Activated gamma-delta T cell treated with Interleukin-2 at 50 U/mL for 16 hours (primary cell): ENCODE results near the gene MYH14.
"Not testable (repeated sequence)": the region's sequence is repeated elsewhere in the genome, so short reads cannot be mapped to it uniquely, and the experiment has no call there.

ENCODE experiments used
- DNase-seq: peaks from one replicate; pipeline ENCODE4 v3.0.0-alpha.2; 2020

MYH14 gene

GRCh38 chr19:50230379-50231351, 27.2 kb downstream of the MYH14 start:
- no peak for DNase-seq

- not testable (repeated sequence) for DNase-seq
Observed at GRCh38 chr19:50231417-50231816, 28.0 kb downstream of the MYH14 start.

- no peak for DNase-seq
Observed at GRCh38 chr19:50231821-50232220, 28.4 kb downstream of the MYH14 start.

- no peak for DNase-seq
Observed at GRCh38 chr19:50232600-50232999, 29.2 kb downstream of the MYH14 start.

- no peak for DNase-seq
Observed at GRCh38 chr19:50233308-50233910, 30.0 kb downstream of the MYH14 start.

GRCh38 chr19:50237493-50237892, 34.1 kb downstream of the MYH14 start:
- not testable (repeated sequence) for DNase-seq

- DNase-seq, result no peak
Observed at GRCh38 chr19:50238043-50238442, 34.6 kb downstream of the MYH14 start.

- no peak for DNase-seq
Observed at GRCh38 chr19:50239921-50240590, 36.6 kb downstream of the MYH14 start.

- DNase-seq, result no peak
Observed at GRCh38 chr19:50242581-50242980, 39.2 kb downstream of the MYH14 start.

GRCh38 chr19:50244695-50245094, 41.3 kb downstream of the MYH14 start:
- DNase-seq, result no peak

- no peak for DNase-seq
Observed at GRCh38 chr19:50248413-50248812, 45.0 kb downstream of the MYH14 start.

- DNase-seq, result no peak
Observed at GRCh38 chr19:50248826-50249225, 45.4 kb downstream of the MYH14 start.

- no peak for DNase-seq
Observed at GRCh38 chr19:50249636-50250035, 46.2 kb downstream of the MYH14 start.

- no peak for DNase-seq
Observed at GRCh38 chr19:50250450-50251136, 47.2 kb downstream of the MYH14 start.

- DNase-seq, result peak; percentile 8
Observed at GRCh38 chr19:50252111-50252886, 48.9 kb downstream of the MYH14 start.

GRCh38 chr19:50252887-50253268, 49.5 kb downstream of the MYH14 start:
- DNase-seq, result no peak

- DNase-seq, result no peak
Observed at GRCh38 chr19:50255115-50255514, 51.7 kb downstream of the MYH14 start.

GRCh38 chr19:50257141-50257540, 53.7 kb downstream of the MYH14 start:
- DNase-seq, result no peak

GRCh38 chr19:50258918-50259372, 55.5 kb downstream of the MYH14 start:
- no peak for DNase-seq

GRCh38 chr19:50261446-50261970, 58.1 kb downstream of the MYH14 start:
- DNase-seq, result no peak

- DNase-seq, result no peak
Observed at GRCh38 chr19:50263176-50263575, 59.8 kb downstream of the MYH14 start.
